HepG2 (cell line): ENCODE results near the gene TRMT1. TPM values are rescaled to one million over a fixed set of nuclear protein-coding genes. Genes with fewer than 3 reads are reported as not detected.

ENCODE experiments used
- ATAC-seq: fragments of 200-7000 bp; cut with Tn5 transposase; 3 replicates; pipeline ENCODE4 v1.9.1; 2020; ENCODE audit warnings: mild to moderate bottlenecking, moderate library complexity
- BruUV-seq: library from RNA; stranded (reverse); fragments of 400-500 nt; replicated peaks from 2 replicates; lab custom pipeline; 2021; lab: Mats Ljungman, UMichigan
- CTCF ChIA-PET: fragments of 300-600 bp; formaldehyde crosslinking; extraction: SDS; loops from one replicate; lab custom pipeline; 2021; ENCODE audit warnings: low total read pairs, inconsistent platforms, low intra/inter-chr PET ratio; lab: Yijun Ruan, JAX
- POLR2A ChIA-PET: fragments of 350-600 bp; sonication (Branson Sonifier 250); formaldehyde crosslinking; loops from one replicate; lab custom pipeline; 2020; ENCODE audit warnings: antibody characterized with exemption, inconsistent platforms; lab: Yijun Ruan, JAX
- DNase-seq: peaks from one replicate; pipeline ENCODE4 v3.0.0-alpha.2; 2015; ENCODE audit warnings: low spot score
- FAIRE-seq: peaks from 3 replicates; lab custom pipeline; 2011; peaks lifted over from hg19 to GRCh38; lab: Jason Lieb, UNC
- H2AFZ ChIP-seq: one replicate; pipeline ENCODE4 v1.6.1; 2011; ENCODE audit warnings: low read length, inconsistent platforms
- H3K27ac ChIP-seq: fragments of 300-600 bp; 3 replicates; pipeline ENCODE4 v1.8.0; 2011; ENCODE audit warnings: mixed run types, mild to moderate bottlenecking, mixed read lengths, low read length, inconsistent platforms; ENCODE audit not compliant: insufficient read depth; ENCODE audit errors: extremely low read length
- H3K27me3 ChIP-seq, 2 experiments: fragments of 200-600 bp in 1 of 2; 2 replicates in 1 of 2; 3 replicates in 1 of 2; pipeline versions ENCODE4 v1.6.0 to v1.8.0; 2011; ENCODE audit warnings: low read length in 2 of 2, mild to moderate bottlenecking in 2 of 2, moderate library complexity in 2 of 2, inconsistent platforms in 1 of 2; ENCODE audit not compliant: insufficient read depth in 2 of 2, control insufficient read depth in 1 of 2
- H3K36me3 ChIP-seq, 2 experiments: fragments of 200-600 bp in 1 of 2; replicated peaks in 1 of 2; 2 replicates in 1 of 2; 3 replicates in 1 of 2; pipeline versions ENCODE4 v1.5.1 to v1.8.0; 2011; ENCODE audit warnings: low read length in 2 of 2, inconsistent platforms in 1 of 2; ENCODE audit not compliant: insufficient read depth in 2 of 2, control insufficient read depth in 1 of 2
- H3K4me1 ChIP-seq: 2 replicates; pipeline ENCODE4 v1.5.1; 2012; ENCODE audit warnings: low read length, inconsistent platforms; ENCODE audit not compliant: insufficient read depth
- H3K4me2 ChIP-seq: 2 replicates; pipeline ENCODE4 v1.6.0; 2011; ENCODE audit warnings: low read depth, low read length, inconsistent platforms
- H3K4me3 ChIP-seq, 3 experiments: fragments of 200-600 bp in 1 of 3; sonication (generic), shearing (Covaris generic) in 1 of 3; replicated peaks in 1 of 3; 2 replicates each; pipeline ENCODE4 v1.5.1; 2011 to 2016; ENCODE audit warnings: low read length in 3 of 3, inconsistent platforms in 2 of 3, low read depth in 2 of 3, mild to moderate bottlenecking in 2 of 3, control low read depth in 1 of 3, mixed read lengths in 1 of 3; ENCODE audit not compliant: insufficient read depth in 1 of 3
- H3K79me2 ChIP-seq: one replicate; pipeline ENCODE4 v1.6.1; 2011; ENCODE audit warnings: low read length, inconsistent platforms; ENCODE audit not compliant: insufficient read depth
- H3K9ac ChIP-seq: 2 replicates; pipeline ENCODE4 v1.6.0; 2011; ENCODE audit warnings: mild to moderate bottlenecking, low read depth, low read length, inconsistent platforms; ENCODE audit not compliant: insufficient read depth
- H3K9me3 ChIP-seq: 2 replicates; pipeline ENCODE4 v1.5.1; 2012; ENCODE audit warnings: mild to moderate bottlenecking, low read length
- H4K20me1 ChIP-seq: 2 replicates; pipeline ENCODE4 v1.6.0; 2011; ENCODE audit warnings: inconsistent platforms, mild to moderate bottlenecking, low read length, moderate library complexity; ENCODE audit not compliant: insufficient read depth
- AGO2 ChIP-seq: fragments of 200-400 bp; formaldehyde crosslinking; optimal IDR thresholded peaks from 2 replicates; pipeline ENCODE3; 2017; ENCODE audit warnings: mild to moderate bottlenecking, low read depth, low read length, moderate library complexity
- HMGXB3 ChIP-seq: sonication (generic); formaldehyde crosslinking; IDR thresholded peaks from 2 replicates; pipeline ENCODE4 v1.4.0; 2020; ENCODE audit warnings: missing genetic modification reagents, borderline replicate concordance
- HNRNPLL ChIP-seq: fragments of 200-400 bp; formaldehyde crosslinking; IDR thresholded peaks from 2 replicates; pipeline ENCODE4 v1.6.1; 2017; ENCODE audit warnings: mild to moderate bottlenecking, low read depth, low read length; ENCODE audit not compliant: poor library complexity, severe bottlenecking
- WGBS: methylation state at CpG from one replicate; pipeline ENCODE4 v1.1.6; 2017; ENCODE audit warnings: low lambda C conversion rate; 5-methylcytosine and 5-hydroxymethylcytosine counted together
- in situ Hi-C: cut with HindIII; loops from 2 replicates; pipeline ENCODE4 v1.10.0; 2017; ENCODE audit warnings: low pct_unique_long_range_greater_than_20kb; ENCODE audit not compliant: extremely low pct_ligation_motif_present
- intact Hi-C: fragments of 100-400 bp; cut with micrococcal nuclease; formaldehyde crosslinking; loops from one replicate; pipeline ENCODE4 v1.10.0; 2022; ENCODE audit not compliant: unreplicated experiment
- polyA plus RNA-seq, 8 experiments: library from polyadenylated mRNA; depleted of rRNA in 3 of 8; stranded (reverse) in 7 of 8; unstranded in 1 of 8; fragments of >200 nt; fragmentation: Illumina TruSeq in 4 of 8; extraction: Trizol in 4 of 8; gene quantifications; 2 replicates each; pipeline versions ENCODE4 v1.2.1 to v1.2.3, GENCODE V29; 2011 to 2016; ENCODE audit warnings: low read depth in 4 of 8, missing spikeins in 1 of 8, mixed read lengths in 1 of 8; ENCODE audit not compliant: insufficient read depth in 1 of 8
- total RNA-seq, 5 experiments: library from RNA; depleted of rRNA; stranded (reverse); fragments of >200 nt; fragmentation: Illumina TruSeq; extraction: Trizol; gene quantifications; 2 replicates each; pipeline ENCODE4 v1.2.3, GENCODE V29; 2016; ENCODE audit warnings: low read depth in 1 of 5

TRMT1 gene
- total and polyA plus RNA-seq, 2 of the 13 experiments (the other 11 are each of a cell fraction or from before 2014, with no cell fraction given), result 35.5 to 44.1 TPM

GRCh38 chr19:13135068-13136062 lies 18.8 kb upstream of the TRMT1 start:
- H3K4me1 ChIP-seq, result peaks cover 8% of the 10 kb centered on the region; the same call in 1 of the 2 replicates
- no peak overlapping the region for H3K9ac ChIP-seq
- no peaks in the 10 kb centered on the region; the same call in 1 of the 2 replicates for H4K20me1 ChIP-seq
- no peak overlapping the region for H3K27ac ChIP-seq
- no peak overlapping the region for H2AFZ ChIP-seq
- H3K27me3 ChIP-seq, result no peaks in the 10 kb centered on the region
- peaks cover 29% of the 10 kb centered on the region for H3K79me2 ChIP-seq
- 99% methylated on average over 36 of the region's 60 CpGs for WGBS
- ChIA-PET CTCF (no interaction called here), POLR2A (no interaction called here)
- no peak for ATAC-seq
- TF ChIP-seq HNRNPLL (peak; percentile 3), HMGXB3 (CRISPR knock-in tag) (no peak), AGO2 (peak; percentile 54)
- in situ Hi-C loops (no loop called here), intact Hi-C loops (no loop called here)
- no peaks in the 10 kb centered on the region for H3K9me3 ChIP-seq
- no peak for DNase-seq
- H3K36me3 ChIP-seq, result peaks cover 26 to 60% of the 10 kb centered on the region in 2 experiments; a peak in 4 of 5 replicates
- no peak overlapping the region for H3K4me3 ChIP-seq
- FAIRE-seq, result no peak
- BruUV-seq, result no TSS peak
- H3K4me2 ChIP-seq, result no peak overlapping the region
